T-cell (primary cell): ENCODE results near the gene PANX2. TPM values are rescaled to one million over a fixed set of nuclear protein-coding genes. Genes with fewer than 3 reads are reported as not detected.

Source experiments
- ATAC-seq, 4 experiments: fragments of 200-7000 bp in 3 of 4; fragments of 150-1000 bp in 1 of 4; cut with Tn5 transposase; replicated peaks in 1 of 4; 1 replicate in 3 of 4; 2 replicates in 1 of 4; pipeline ENCODE4 v1.10.0; 2021; ENCODE audit warnings: moderate library complexity in 3 of 4, mild to moderate bottlenecking in 2 of 4, moderate number of reproducible peaks in 1 of 4
- CTCF ChIA-PET, 2 donors: fragments of 300-600 bp; sonication (Branson Sonifier 250); formaldehyde crosslinking; loops; one replicate each; lab custom pipeline; 2022; ENCODE audit warnings: antibody characterized with exemption in 2 of 2; lab: Charles Lee
- POLR2A ChIA-PET, 2 donors: fragments of 300-600 bp; sonication (Branson Sonifier 250); formaldehyde crosslinking; loops; one replicate each; lab custom pipeline; 2022; ENCODE audit warnings: antibody characterized with exemption in 2 of 2; lab: Charles Lee
- DNase-seq, 35 experiments: peaks; one replicate each; pipeline versions ENCODE4 v3.0.0 to v3.0.0-alpha.2; 2013 to 2023
- H3K27ac ChIP-seq: one replicate; pipeline ENCODE4 v1.5.1; 2013; ENCODE audit warnings: low read length
- H3K27me3 ChIP-seq, 2 experiments: replicated peaks in 1 of 2; 1 replicate in 1 of 2; 2 replicates in 1 of 2; pipeline versions ENCODE4 v1.6.1 to v1.7.0; 2013; ENCODE audit warnings: low read length in 1 of 2, mixed read lengths in 1 of 2; ENCODE audit not compliant: control insufficient read depth in 2 of 2, insufficient read depth in 2 of 2; ENCODE audit errors: extremely low read depth in 1 of 2
- H3K36me3 ChIP-seq, 2 donors: 1 replicate in 1 of 2; 2 replicates in 1 of 2; pipeline versions ENCODE4 v1.6.1 to v1.7.0; 2013; ENCODE audit warnings: low read length in 1 of 2; ENCODE audit not compliant: control insufficient read depth in 2 of 2, insufficient read depth in 1 of 2; ENCODE audit errors: extremely low read depth in 1 of 2
- H3K4me1 ChIP-seq, 2 experiments: 1 replicate in 1 of 2; 2 replicates in 1 of 2; pipeline versions ENCODE4 v1.6.1 to v1.7.0; 2013; ENCODE audit warnings: low read length in 2 of 2, mixed read lengths in 1 of 2; ENCODE audit not compliant: insufficient read depth in 2 of 2, control insufficient read depth in 1 of 2; ENCODE audit errors: extremely low read depth in 1 of 2
- H3K4me3 ChIP-seq, 2 donors: 1 replicate in 1 of 2; 2 replicates in 1 of 2; pipeline versions ENCODE4 v1.5.1 to v1.7.0; 2013; ENCODE audit warnings: mild to moderate bottlenecking in 2 of 2, low read length in 1 of 2, moderate library complexity in 1 of 2; ENCODE audit not compliant: control insufficient read depth in 1 of 2; ENCODE audit errors: extremely low read depth in 1 of 2
- H3K9me3 ChIP-seq: 2 replicates; pipeline ENCODE4 v1.7.0; 2013
- H3K27ac Mint-ChIP-seq, 2 donors: one replicate each; pipeline ENCODE4 v1.8.0; 2020 to 2021; ENCODE audit warnings: mild to moderate bottlenecking in 2 of 2, mixed read lengths in 2 of 2
- H3K27me3 Mint-ChIP-seq, 2 donors: one replicate each; pipeline ENCODE4 v1.8.0; 2021 to 2022; ENCODE audit warnings: mixed read lengths in 2 of 2
- H3K36me3 Mint-ChIP-seq: one replicate; pipeline ENCODE4 v1.8.0; 2021; ENCODE audit warnings: mixed read lengths
- H3K4me1 Mint-ChIP-seq, 3 donors: one replicate each; pipeline ENCODE4 v1.8.0; 2020 to 2022; ENCODE audit warnings: mixed read lengths in 3 of 3, mild to moderate bottlenecking in 1 of 3
- H3K4me3 Mint-ChIP-seq, 3 donors: one replicate each; pipeline ENCODE4 v1.8.0; 2020 to 2022; ENCODE audit warnings: mild to moderate bottlenecking in 3 of 3, mixed read lengths in 3 of 3, moderate library complexity in 3 of 3
- H3K9me3 Mint-ChIP-seq, 3 donors: one replicate each; pipeline ENCODE4 v1.8.0; 2020 to 2022; ENCODE audit warnings: mixed read lengths in 3 of 3
- WGBS: methylation state at CpG from one replicate; pipeline ENCODE4 v1.1.5; 2013; ENCODE audit warnings: missing lambda C conversion rate; ENCODE audit not compliant: insufficient coverage; 5-methylcytosine and 5-hydroxymethylcytosine counted together
- total RNA-seq, 35 experiments: library from RNA in 6 of 35; stranded (reverse) in 6 of 35; fragments of 120-200 nt in 1 of 35; gene quantifications; one replicate each; pipeline versions ENCODE4 v1.2.1 to v1.2.4 and lab custom pipeline; 2013 to 2026

Gene PANX2
- total RNA-seq, 5 donors from 2014 or later (not counting 1 experiment from before 2014, with no cell fraction given), result 0.16 to 0.32 (median 0.26) TPM; not detected in 2

GRCh38 chr22:50208430-50208938, 38.0 kb downstream of the PANX2 start:
- no peak overlapping the region for H3K27ac ChIP-seq
- no peaks in the 10 kb centered on the region for H3K27me3 ChIP-seq
- no peak overlapping the region for H3K27ac Mint-ChIP-seq
- peaks cover 0 to 24% of the 10 kb centered on the region in 2 experiments for H3K4me1 ChIP-seq
- H3K4me3 Mint-ChIP-seq, result no peak overlapping the region
- POLR2A ChIA-PET, result interaction anchor here in 1 of 2 donors (0.6 kb wide), 1 partner anchor 18 kb away, joined by 3 read pairs; no protein-coding TSS in a partner anchor
- H3K36me3 Mint-ChIP-seq, result peaks cover 28% of the 10 kb centered on the region
- no peak overlapping the region for H3K4me3 ChIP-seq
- CTCF ChIA-PET, result interaction anchor here (0.6 to 0.7 kb wide), 2 partner anchors 51 to 223 kb away, joined by 3 to 4 read pairs; no protein-coding TSS in a partner anchor
- H3K9me3 ChIP-seq, result no peaks in the 10 kb centered on the region
- no peaks in the 10 kb centered on the region for H3K9me3 Mint-ChIP-seq
- ATAC-seq, result no peak
- peaks cover 24 to 36% (median 34%) of the 10 kb centered on the region in 3 donors for H3K4me1 Mint-ChIP-seq
- no peak for DNase-seq
- no peaks in the 10 kb centered on the region for H3K27me3 Mint-ChIP-seq
- H3K36me3 ChIP-seq, result peaks cover 3 to 43% of the 10 kb centered on the region in 2 donors
- WGBS, result 94% methylated on average over 15 of the region's 22 CpGs

DNA sequence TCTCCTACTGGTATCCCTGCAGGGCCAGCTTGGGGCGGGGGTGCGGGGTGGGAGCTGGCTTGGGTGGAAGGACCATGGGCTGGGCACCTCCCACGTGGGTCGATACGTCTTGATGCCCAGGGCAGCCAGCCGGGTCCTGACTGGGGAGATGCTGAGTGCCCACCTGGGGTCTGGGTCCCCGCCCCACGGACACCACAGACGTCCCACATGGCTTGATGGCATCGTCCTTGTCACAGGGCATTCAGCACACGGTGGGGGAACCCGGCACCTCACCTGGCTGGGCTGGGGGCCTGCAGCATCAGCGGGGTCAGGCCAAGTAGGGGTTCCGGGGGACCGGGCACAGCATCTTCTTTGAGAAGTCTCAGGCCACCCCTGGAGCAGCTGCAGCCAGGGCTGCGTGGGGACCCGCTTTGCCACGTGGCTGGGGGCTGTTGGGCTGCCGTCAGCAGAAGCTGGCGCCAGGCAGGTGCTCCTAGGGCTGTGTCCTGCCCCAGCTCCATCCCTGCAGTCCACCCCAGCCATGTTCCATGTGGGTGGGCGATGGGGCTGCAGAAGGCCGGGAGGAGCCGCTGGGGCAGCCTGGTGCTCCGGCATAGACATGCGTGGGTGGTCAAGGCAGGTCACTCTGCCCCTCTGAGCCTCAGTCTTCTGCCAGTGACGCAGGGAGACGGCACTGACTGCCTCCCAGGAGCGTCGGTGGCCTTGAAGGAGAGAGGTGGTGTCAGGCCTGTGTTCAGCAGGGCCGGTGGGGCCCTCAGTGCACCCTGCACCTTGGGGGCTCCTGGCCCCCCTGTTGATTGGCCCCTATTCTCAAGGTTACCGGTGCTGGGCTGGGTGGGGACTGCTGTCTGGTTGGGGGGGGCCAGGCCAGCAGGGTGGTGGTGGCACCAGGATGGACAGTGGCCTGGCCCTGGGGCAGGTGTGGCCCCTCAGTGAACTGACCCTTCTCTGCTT, 38.7 kb downstream of the PANX2 start:
- Mint-ChIP-seq H3K36me3 (peaks cover 27% of the 10 kb centered on the region), H3K27me3 (no peaks in the 10 kb centered on the region), H3K27ac (peak overlapping the region; percentile 33 to 46), H3K9me3 (no peaks in the 10 kb centered on the region), H3K4me1 (peaks cover 24 to 32% (median 31%) of the 10 kb centered on the region in 3 donors), H3K4me3 (no peak overlapping the region)
- Histone ChIP-seq H3K4me1 (peaks cover 0 to 24% of the 10 kb centered on the region in 2 experiments), H3K36me3 (peaks cover 3 to 43% of the 10 kb centered on the region in 2 donors), H3K4me3 (no peak overlapping the region), H3K27me3 (no peaks in the 10 kb centered on the region), H3K9me3 (no peaks in the 10 kb centered on the region), H3K27ac (no peak overlapping the region)
- DNase-seq (no peak), ATAC-seq (peak; percentile 11 to 52 (median 22))
- WGBS, result 92% methylated on average over 28 of the region's 31 CpGs
- ChIA-PET CTCF (no interaction called here), POLR2A (interaction anchor here in 1 of 2 donors (0.6 kb wide), 1 partner anchor 19 kb away, joined by 3 read pairs; no protein-coding TSS in a partner anchor)

DNA sequence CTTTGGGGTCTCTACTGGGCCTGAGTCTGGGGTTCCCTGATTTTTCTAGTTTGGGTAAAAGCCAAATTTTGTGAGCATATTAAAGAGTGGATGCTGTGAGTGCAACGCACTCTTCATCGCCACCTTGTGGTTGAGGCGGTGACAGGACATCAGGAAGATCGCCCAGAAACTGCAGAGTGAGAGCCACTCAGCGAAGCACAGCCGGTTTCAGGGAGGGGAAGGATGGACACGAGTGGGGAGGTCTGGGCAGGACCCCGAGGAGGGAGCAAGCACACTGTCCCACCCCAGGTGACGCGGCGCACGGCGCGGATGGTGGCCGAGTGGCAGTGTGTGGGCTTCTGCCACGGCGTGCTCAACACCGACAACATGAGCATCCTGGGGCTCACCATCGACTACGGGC, 39.4 kb downstream of the PANX2 start:
- Histone ChIP-seq H3K4me1 (peaks cover 0 to 24% of the 10 kb centered on the region in 2 experiments), H3K9me3 (no peaks in the 10 kb centered on the region), H3K27me3 (no peaks in the 10 kb centered on the region), H3K27ac (no peak overlapping the region), H3K4me3 (no peak overlapping the region), H3K36me3 (peaks cover 3 to 47% of the 10 kb centered on the region in 2 donors)
- Mint-ChIP-seq H3K9me3 (no peaks in the 10 kb centered on the region), H3K27me3 (no peaks in the 10 kb centered on the region), H3K27ac (peak overlapping the region; percentile 33 to 46), H3K36me3 (peaks cover 26% of the 10 kb centered on the region), H3K4me3 (no peak overlapping the region), H3K4me1 (peaks cover 25 to 31% (median 28%) of the 10 kb centered on the region in 3 donors)
- POLR2A ChIA-PET, result no interaction called here
- ATAC-seq (peak; percentile 71 to 77 (median 73)), DNase-seq (peak; percentile 40 to 89 (median 67))
- 63% methylated on average over 20 of the region's 20 CpGs for WGBS
- CTCF ChIA-PET, result no interaction called here

DNA sequence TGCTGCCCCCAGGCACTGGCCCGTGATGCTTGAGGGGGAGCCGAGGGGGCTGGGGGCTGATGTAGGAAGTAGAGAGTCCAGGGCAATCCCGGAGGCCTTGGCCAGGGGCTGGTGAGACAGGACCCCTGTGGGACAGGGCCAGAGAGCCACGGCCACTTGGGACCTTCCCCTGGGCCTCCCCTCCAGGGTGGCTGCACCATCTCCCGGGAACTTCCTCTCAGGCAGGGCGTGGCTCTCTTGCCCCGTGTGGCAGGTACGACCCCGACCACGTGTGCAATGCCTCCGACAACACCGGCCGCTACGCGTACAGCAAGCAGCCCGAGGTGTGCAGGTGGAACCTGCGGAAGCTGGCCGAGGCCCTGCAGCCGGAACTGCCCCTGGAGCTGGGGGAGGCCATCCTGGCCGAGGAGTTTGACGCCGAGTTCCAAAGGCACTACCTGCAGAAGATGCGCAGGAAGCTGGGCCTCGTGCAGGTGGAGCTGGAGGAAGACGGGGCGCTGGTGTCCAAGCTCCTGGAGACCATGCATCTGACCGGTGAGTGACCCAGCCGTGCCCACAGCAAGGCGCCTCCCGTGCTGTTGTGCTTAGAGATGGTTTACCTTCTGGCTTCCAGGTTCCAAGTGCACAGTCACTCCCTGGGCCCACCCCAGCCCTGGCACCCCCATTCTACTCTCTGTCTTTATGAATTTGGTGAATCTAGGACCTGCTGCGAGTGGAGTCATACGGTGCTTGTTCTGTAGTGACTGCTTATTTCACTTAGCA, 40.0 kb downstream of the PANX2 start:
- DNase-seq (no peak), ATAC-seq (peak in 1 of 4 experiments; percentile 2)
- Histone ChIP-seq H3K4me3 (no peak overlapping the region), H3K27me3 (no peaks in the 10 kb centered on the region), H3K9me3 (no peaks in the 10 kb centered on the region), H3K4me1 (peaks cover 0 to 24% of the 10 kb centered on the region in 2 experiments), H3K27ac (no peak overlapping the region), H3K36me3 (peaks cover 3 to 50% of the 10 kb centered on the region in 2 donors)
- WGBS, result 93% methylated on average over 31 of the region's 32 CpGs
- H3K27ac Mint-ChIP-seq, result no peak overlapping the region
- no peaks in the 10 kb centered on the region for H3K27me3 Mint-ChIP-seq
- H3K4me3 Mint-ChIP-seq, result no peak overlapping the region
- peaks cover 26% of the 10 kb centered on the region for H3K36me3 Mint-ChIP-seq
- peaks cover 23 to 27% (median 25%) of the 10 kb centered on the region in 3 donors for H3K4me1 Mint-ChIP-seq
- ChIA-PET POLR2A (no interaction called here), CTCF (interaction anchor here in 1 of 2 donors (0.5 kb wide), 1 partner anchor 77 kb away, joined by 4 read pairs; no protein-coding TSS in a partner anchor)
- no peaks in the 10 kb centered on the region for H3K9me3 Mint-ChIP-seq

DNA sequence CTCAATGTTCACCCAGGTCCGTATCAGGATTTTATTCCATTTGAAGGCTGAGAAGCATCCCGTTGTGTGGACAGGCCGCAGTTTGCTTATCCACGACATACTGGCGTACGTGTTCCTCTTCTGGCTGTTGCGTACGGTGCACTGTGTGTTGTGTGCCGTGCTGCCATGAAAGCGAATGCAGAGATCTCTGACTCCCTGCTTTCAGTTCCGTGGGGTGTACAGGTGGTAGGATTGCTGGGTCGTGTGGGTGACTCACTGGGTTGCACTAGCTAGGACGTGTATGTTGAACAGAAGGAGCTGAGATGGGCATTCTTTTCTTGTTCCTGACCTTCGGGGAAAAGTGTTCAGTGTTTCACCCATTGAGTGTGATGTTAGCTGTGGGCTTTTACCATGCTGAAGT, 40.6 kb downstream of the PANX2 start:
- H3K4me1 ChIP-seq, result peaks cover 0 to 24% of the 10 kb centered on the region in 2 experiments
- H3K9me3 ChIP-seq, result no peaks in the 10 kb centered on the region
- WGBS, result 93% methylated on average over 14 of the region's 14 CpGs
- ATAC-seq, result no peak
- ChIA-PET CTCF (interaction anchor here in 1 of 2 donors (0.5 to 0.6 kb wide), 2 partner anchors 78 to 181 kb away, joined by 4 read pairs; no protein-coding TSS in a partner anchor), POLR2A (no interaction called here)
- peaks cover 3 to 55% of the 10 kb centered on the region in 2 donors for H3K36me3 ChIP-seq
- no peaks in the 10 kb centered on the region for H3K27me3 ChIP-seq
- Mint-ChIP-seq H3K4me3 (no peak overlapping the region), H3K27ac (peak overlapping the region in 1 of 2 donors; percentile 4), H3K27me3 (no peaks in the 10 kb centered on the region), H3K9me3 (no peaks in the 10 kb centered on the region), H3K4me1 (peaks cover 23 to 27% (median 25%) of the 10 kb centered on the region in 3 donors), H3K36me3 (peaks cover 30% of the 10 kb centered on the region)
- no peak for DNase-seq
- no peak overlapping the region for H3K4me3 ChIP-seq
- no peak overlapping the region for H3K27ac ChIP-seq
